SK-N-SH (cell line): Measurements from ENCODE around the gene TMEM107. TPM values are rescaled to one million over a fixed set of nuclear protein-coding genes. Genes with fewer than 3 reads are reported as not detected.
A peak's percentile ranks its signal among the peaks of the same experiment; 100 is the strongest.

Source experiments
- CTCF ChIA-PET: fragments of 300-600, 350-600 bp; formaldehyde crosslinking; extraction: SDS; loops from one replicate; lab custom pipeline; 2021; lab: Yijun Ruan, JAX
- POLR2A ChIA-PET: fragments of 350-600 bp; sonication (Branson Sonifier 250); formaldehyde crosslinking; extraction: SDS; loops from one replicate; lab custom pipeline; 2020; ENCODE audit warnings: antibody characterized with exemption, inconsistent platforms; lab: Yijun Ruan, JAX
- DNase-seq: peaks from one replicate; pipeline ENCODE4 v3.0.0; 2012
- H2AFZ ChIP-seq: fragments of 200-600 bp; sonication (generic); 2 replicates; pipeline ENCODE4 v1.8.1; 2016; ENCODE audit warnings: antibody characterized with exemption, mild to moderate bottlenecking, low read depth
- H3F3A ChIP-seq: fragments of 200-600 bp; sonication (generic); replicated peaks from 2 replicates; pipeline ENCODE3; 2016; ENCODE audit warnings: antibody characterized with exemption, mild to moderate bottlenecking; ENCODE audit not compliant: insufficient read depth
- H3K27ac ChIP-seq, 2 experiments: fragments of 200-500 bp in 1 of 2; fragments of 200-600 bp in 1 of 2; sonication (Bioruptor generic) in 1 of 2; sonication (generic), shearing (Covaris generic) in 1 of 2; 2 replicates each; pipeline versions ENCODE4 v1.5.1 to v1.6.1; 2014 to 2016; ENCODE audit warnings: low read depth in 2 of 2, inconsistent platforms in 1 of 2, low read length in 1 of 2, mild to moderate bottlenecking in 1 of 2, mixed read lengths in 1 of 2
- H3K27me3 ChIP-seq: fragments of 200-600 bp; sonication (generic), shearing (Covaris generic); 2 replicates; pipeline ENCODE4 v1.6.1; 2016; ENCODE audit warnings: mixed run types; ENCODE audit not compliant: insufficient read depth
- H3K36me3 ChIP-seq, 2 experiments: fragments of 200-500 bp in 1 of 2; fragments of 200-600 bp in 1 of 2; sonication (Bioruptor generic) in 1 of 2; sonication (generic) in 1 of 2; replicated peaks in 1 of 2; 2 replicates each; pipeline versions ENCODE3 to v1.5.1; 2014 to 2016; ENCODE audit warnings: low read length in 1 of 2, mild to moderate bottlenecking in 1 of 2; ENCODE audit not compliant: insufficient read depth in 2 of 2, control insufficient read depth in 1 of 2
- H3K4me1 ChIP-seq, 2 experiments: fragments of 200-500 bp in 1 of 2; fragments of 200-600 bp in 1 of 2; sonication (Bioruptor generic) in 1 of 2; sonication (generic), shearing (Covaris generic) in 1 of 2; 2 replicates each; pipeline versions ENCODE4 v1.5.1 to v1.6.1; 2014 to 2016; ENCODE audit warnings: low read depth in 1 of 2, low read length in 1 of 2, mixed run types in 1 of 2; ENCODE audit not compliant: insufficient read depth in 2 of 2, control insufficient read depth in 1 of 2
- H3K4me2 ChIP-seq: fragments of 200-600 bp; sonication (generic), shearing (Covaris generic); 2 replicates; pipeline ENCODE4 v1.6.1; 2017; ENCODE audit warnings: mixed run types
- H3K4me3 ChIP-seq, 2 experiments: fragments of 200-500 bp in 1 of 2; fragments of 200-600 bp in 1 of 2; sonication (Bioruptor generic) in 1 of 2; sonication (generic), shearing (Covaris generic) in 1 of 2; 2 replicates each; pipeline versions ENCODE4 v1.5.1 to v1.8.1; 2014 to 2016; ENCODE audit warnings: low read depth in 2 of 2, inconsistent platforms in 1 of 2, low read length in 1 of 2, mild to moderate bottlenecking in 1 of 2, mixed read lengths in 1 of 2, moderate library complexity in 1 of 2
- H3K79me2 ChIP-seq: fragments of 200-600 bp; sonication (generic); 2 replicates; pipeline ENCODE4 v1.8.1; 2017; ENCODE audit warnings: mild to moderate bottlenecking; ENCODE audit not compliant: insufficient read depth
- H3K9ac ChIP-seq: fragments of 200-600 bp; sonication (generic); 2 replicates; pipeline ENCODE4 v1.6.1; 2017; ENCODE audit warnings: mixed run types
- H3K9me2 ChIP-seq: fragments of 200-600 bp; sonication (generic); 2 replicates; pipeline ENCODE4 v1.6.1; 2017; ENCODE audit warnings: mixed run types
- H3K9me3 ChIP-seq: fragments of 200-600 bp; sonication (generic); 2 replicates; pipeline ENCODE4 v1.6.1; 2017; ENCODE audit warnings: mixed run types, mild to moderate bottlenecking, moderate library complexity
- H4K20me1 ChIP-seq: fragments of 200-600 bp; sonication (generic); 2 replicates; pipeline ENCODE4 v1.6.1; 2017; ENCODE audit warnings: mild to moderate bottlenecking, mixed run types; ENCODE audit not compliant: insufficient read depth
- CHD2 ChIP-seq: fragments of 150-350 bp; IDR thresholded peaks from 2 replicates; pipeline ENCODE4 v1.6.1; 2018; ENCODE audit warnings: low read length; ENCODE audit not compliant: partially characterized antibody
- EP300 ChIP-seq, 2 experiments: IDR thresholded peaks; 2 replicates each; pipeline versions ENCODE4 v1.4.0 to v1.6.1; 2012; ENCODE audit warnings: borderline replicate concordance in 1 of 2, low read depth in 1 of 2, low read length in 1 of 2
- FOXJ3 ChIP-seq: sonication (generic); formaldehyde crosslinking; IDR thresholded peaks from 2 replicates; pipeline ENCODE4 v1.5.1; 2020; ENCODE audit warnings: mild to moderate bottlenecking, missing genetic modification reagents
- FOXM1 ChIP-seq: IDR thresholded peaks from 2 replicates; pipeline ENCODE4 v1.4.0; 2012; ENCODE audit warnings: low read depth, mild to moderate bottlenecking
- GABPA ChIP-seq: IDR thresholded peaks from 2 replicates; pipeline ENCODE4 v1.4.0; 2012; ENCODE audit warnings: low read depth, mild to moderate bottlenecking
- GATA2 ChIP-seq: sonication (generic); formaldehyde crosslinking; IDR thresholded peaks from 2 replicates; pipeline ENCODE4 v1.5.0; 2020; ENCODE audit warnings: mild to moderate bottlenecking, missing genetic modification reagents
- MEF2A ChIP-seq: IDR thresholded peaks from 2 replicates; pipeline ENCODE4 v1.4.0; 2012; ENCODE audit warnings: low read depth, borderline replicate concordance
- MXI1 ChIP-seq: IDR thresholded peaks from 2 replicates; pipeline ENCODE4 v1.6.1; 2012; ENCODE audit warnings: mild to moderate bottlenecking, low read depth, low read length, improper control_type of control experiment
- NFIC ChIP-seq: IDR thresholded peaks from 2 replicates; pipeline ENCODE4 v1.4.0; 2012; ENCODE audit warnings: borderline replicate concordance
- NRF1 ChIP-seq: IDR thresholded peaks from 2 replicates; pipeline ENCODE4 v1.6.1; 2012; ENCODE audit warnings: low read depth, mild to moderate bottlenecking, low read length
- POLR2AphosphoS5 ChIP-seq: IDR thresholded peaks from 2 replicates; pipeline ENCODE4 v1.6.1; 2012; ENCODE audit warnings: low read depth, low read length
- RAD21 ChIP-seq: IDR thresholded peaks from 2 replicates; pipeline ENCODE4 v1.6.1; 2012; ENCODE audit warnings: mild to moderate bottlenecking, low read length
- RFX5 ChIP-seq: IDR thresholded peaks from 2 replicates; pipeline ENCODE4 v1.6.1; 2012; ENCODE audit warnings: mild to moderate bottlenecking, improper control_type of control experiment, low read length
- SIN3A ChIP-seq: IDR thresholded peaks from 2 replicates; pipeline ENCODE4 v1.6.1; 2012; ENCODE audit warnings: low read depth, mild to moderate bottlenecking, low read length, moderate library complexity, borderline replicate concordance
- SMC3 ChIP-seq: IDR thresholded peaks from 2 replicates; pipeline ENCODE4 v1.6.1; 2012; ENCODE audit warnings: low read depth, low read length, improper control_type of control experiment
- TAF1 ChIP-seq: IDR thresholded peaks from 2 replicates; pipeline ENCODE4 v1.6.1; 2012; ENCODE audit warnings: low read depth, mild to moderate bottlenecking, low read length, moderate library complexity, borderline replicate concordance
- TCF12 ChIP-seq: IDR thresholded peaks from 2 replicates; pipeline ENCODE4 v1.4.0; 2012
- USF1 ChIP-seq: IDR thresholded peaks from 2 replicates; pipeline ENCODE4 v1.4.0; 2012; ENCODE audit warnings: low read depth, borderline replicate concordance
- WGBS: methylation state at CpG from one replicate; pipeline ENCODE4 v1.1.6; 2017; ENCODE audit warnings: low lambda C conversion rate; 5-methylcytosine and 5-hydroxymethylcytosine counted together
- polyA plus RNA-seq, 3 experiments: library from polyadenylated mRNA; depleted of rRNA; stranded (reverse); fragments of >200 nt; gene quantifications; 2 replicates each; pipeline ENCODE4 v1.2.3, GENCODE V29; 2012

TMEM107 gene
- polyA plus RNA-seq, 1 of the 3 experiments (the other 2 are of a cell fraction), result 18.6 TPM

GRCh38 chr17:8125154-8125946, 50.8 kb downstream of the TMEM107 start (continued):
- TF ChIP-seq EP300 (IDR thresholded peaks at IDR 0.05; ENCODE audit: borderline replicate concordance in 1 of 2, low read depth in 1 of 2, low read length in 1 of 2), result no peak
- no peak for TF ChIP-seq RFX5
- TF ChIP-seq RAD21, result no peak
- peak; percentile 77 for TF ChIP-seq POLR2AphosphoS5
- TF ChIP-seq MXI1, result 0 out of 2 replicates have a peak, but pooled peaks have one; percentile 39
- TF ChIP-seq FOXJ3 (CRISPR knock-in tag), result no peak
- TF ChIP-seq SIN3A, result 0 out of 2 replicates have a peak, but pooled peaks have one; percentile 31
- no peak for TF ChIP-seq NFIC
- no peak for TF ChIP-seq TAF1
- TF ChIP-seq MEF2A, result no peak
- TF ChIP-seq TCF12, result 0 out of 2 replicates have a peak, but pooled peaks have one; percentile 13
- no peak for TF ChIP-seq SMC3
- no peak for TF ChIP-seq GABPA
- TF ChIP-seq NRF1, result no peak
- TF ChIP-seq FOXM1, result no peak

GRCh38 chr17:8124350-8125153, 51.6 kb downstream of the TMEM107 start:
- peak overlapping the region; percentile 53 to 81 for H3K4me3 ChIP-seq
- H3K9ac ChIP-seq, result no peak overlapping the region
- peak overlapping the region; percentile 97 for H3K4me2 ChIP-seq
- H4K20me1 ChIP-seq, result peaks cover 12% of the 10 kb centered on the region
- H3K4me1 ChIP-seq, result peaks cover 0 to 32% of the 10 kb centered on the region in 2 experiments; a peak in 2 of 4 replicates
- no peak overlapping the region for H3K27ac ChIP-seq
- peaks cover 37% of the 10 kb centered on the region for H3F3A ChIP-seq
- ChIA-PET CTCF (interaction anchor here (0.6 to 3.8 kb wide), 13 partner anchors 14 to 98 kb away, joined by 3 to 41 read pairs (median 5); partner anchors contain the start of gene PER1), POLR2A (interaction anchor here (1.4 kb wide), 2 partner anchors 49 to 68 kb away, joined by 3 to 9 read pairs; no protein-coding TSS in a partner anchor)
- H2AFZ ChIP-seq, result peak overlapping the region; percentile 78
- TF ChIP-seq USF1 (0 out of 2 replicates have a peak, but pooled peaks have one; percentile 24), CHD2 (no peak), FOXJ3 (CRISPR knock-in tag) (no peak), GATA2 (CRISPR knock-in tag) (no peak)
- H3K36me3 ChIP-seq, result no peaks in the 10 kb centered on the region
- DNase-seq, result no peak
- H3K27me3 ChIP-seq, result no peaks in the 10 kb centered on the region; the same call in 1 of the 2 replicates
- H3K79me2 ChIP-seq, result no peaks in the 10 kb centered on the region
- H3K9me3 ChIP-seq, result no peaks in the 10 kb centered on the region
- no peaks in the 10 kb centered on the region for H3K9me2 ChIP-seq
- WGBS, result 11% methylated on average over 18 of the region's 24 CpGs
